ENCODE measurements around the gene FAM181A. TPM values are rescaled to one million over a fixed set of nuclear protein-coding genes. Genes with fewer than 3 reads are reported as not detected.

The FAM181A gene
- total and polyA plus RNA-seq, 4 donors = 1.9 to 4.0 (median 3.3) TPM

GRCh38 chr14:93909429-93910128 is 17.6 kb upstream of the FAM181A start:
- Histone ChIP-seq H3K36me3 (ENCODE audit: control insufficient read depth in 4 of 4, insufficient read depth in 4 of 4, low read length in 4 of 4) (no peaks in the 10 kb centered on the region), H3K4me1 (ENCODE audit: control insufficient read depth in 5 of 5, insufficient read depth in 5 of 5, low read length in 5 of 5) (no peaks in the 10 kb centered on the region), H3K9ac (ENCODE audit: insufficient read depth in 1 of 2, low read length in 2 of 2) (no peak overlapping the region), H3K27ac (ENCODE audit: low read depth in 1 of 2, low read length in 1 of 2) (no peak overlapping the region), H3K27me3 (ENCODE audit: control insufficient read depth in 3 of 3, insufficient read depth in 3 of 3, low read length in 2 of 3) (no peaks in the 10 kb centered on the region), H3K9me3 (ENCODE audit: control insufficient read depth in 4 of 4, insufficient read depth in 3 of 4, low read length in 3 of 4) (peaks cover 0 to 10% (median 0%) of the 10 kb centered on the region in 4 donors), H3K4me3 (no peak overlapping the region)
- DNase-seq (no peak), ATAC-seq (ENCODE audit: insufficient read depth, low FRiP score) (no peak)
- TF ChIP-seq CTCF (IDR thresholded peaks at IDR 0.05; ENCODE audit: control extremely low read depth, extremely low read depth) = no peak
- 85 to 90% methylated on average over 5 of the region's 5 CpGs for WGBS, 2 donors

GRCh38 chr14:93911975-93912615 is 15.0 kb upstream of the FAM181A start:
- TF ChIP-seq CTCF (IDR thresholded peaks at IDR 0.05; ENCODE audit: control extremely low read depth, extremely low read depth) = no peak

GRCh38 chr14:93912782-93913181 is 14.4 kb upstream of the FAM181A start:
- ATAC-seq (ENCODE audit: insufficient read depth, low FRiP score) = no peak
- 75 to 77% methylated on average over 4 of the region's 4 CpGs for WGBS, 2 donors
- no peak for TF ChIP-seq CTCF (IDR thresholded peaks at IDR 0.05; ENCODE audit: control extremely low read depth, extremely low read depth)

More at GRCh38 chr14:93911975-93912615, 15.0 kb upstream of the FAM181A start:
- no peaks in the 10 kb centered on the region for H3K27me3 ChIP-seq (ENCODE audit: control insufficient read depth in 3 of 3, insufficient read depth in 3 of 3, low read length in 2 of 3)
- DNase-seq (no peak), ATAC-seq (ENCODE audit: insufficient read depth, low FRiP score) (no peak)
- H3K27ac ChIP-seq (ENCODE audit: low read depth in 1 of 2, low read length in 1 of 2) = no peak overlapping the region
- no peak overlapping the region for H3K9ac ChIP-seq (ENCODE audit: insufficient read depth in 1 of 2, low read length in 2 of 2)
- peaks cover 0 to 13% (median 0%) of the 10 kb centered on the region in 4 donors for H3K9me3 ChIP-seq (ENCODE audit: control insufficient read depth in 4 of 4, insufficient read depth in 3 of 4, low read length in 3 of 4)
- H3K36me3 ChIP-seq (ENCODE audit: control insufficient read depth in 4 of 4, insufficient read depth in 4 of 4, low read length in 4 of 4) = no peaks in the 10 kb centered on the region
- peaks cover 0 to 3% (median 0%) of the 10 kb centered on the region in 5 donors for H3K4me1 ChIP-seq (ENCODE audit: control insufficient read depth in 5 of 5, insufficient read depth in 5 of 5, low read length in 5 of 5)
- H3K4me3 ChIP-seq = no peak overlapping the region
- 83 to 89% methylated on average over 5 of the region's 5 CpGs for WGBS, 2 donors

More at GRCh38 chr14:93912782-93913181, 14.4 kb upstream of the FAM181A start:
- H3K4me1 ChIP-seq (ENCODE audit: control insufficient read depth in 5 of 5, insufficient read depth in 5 of 5, low read length in 5 of 5) = peaks cover 0 to 3% (median 0%) of the 10 kb centered on the region in 5 donors
- no peak overlapping the region for H3K9ac ChIP-seq (ENCODE audit: insufficient read depth in 1 of 2, low read length in 2 of 2)
- H3K4me3 ChIP-seq = no peak overlapping the region
- no peak for DNase-seq
- H3K36me3 ChIP-seq (ENCODE audit: control insufficient read depth in 4 of 4, insufficient read depth in 4 of 4, low read length in 4 of 4) = no peaks in the 10 kb centered on the region
- no peaks in the 10 kb centered on the region for H3K27me3 ChIP-seq (ENCODE audit: control insufficient read depth in 3 of 3, insufficient read depth in 3 of 3, low read length in 2 of 3)
- peaks cover 0 to 13% (median 0%) of the 10 kb centered on the region in 4 donors for H3K9me3 ChIP-seq (ENCODE audit: control insufficient read depth in 4 of 4, insufficient read depth in 3 of 4, low read length in 3 of 4)
- no peak overlapping the region for H3K27ac ChIP-seq (ENCODE audit: low read depth in 1 of 2, low read length in 1 of 2)
